Fibroblast of the conjunctiva (primary cell): ENCODE results near the gene KCNQ1.

ENCODE experiments used
- DNase-seq: peaks from one replicate; pipeline ENCODE4 v3.0.0-alpha.2; 2010; ENCODE audit warnings: low read depth

KCNQ1 gene

GRCh38 chr11:2651054-2651617 lies 206.3 kb downstream of the KCNQ1 start:
- DNase-seq: no peak

- DNase-seq: no peak
These were observed 207.0 kb downstream of the KCNQ1 start for GRCh38 chr11:2651826-2652271.

GRCh38 chr11:2652333-2653197 lies 207.8 kb downstream of the KCNQ1 start:
- DNase-seq: no peak

- DNase-seq: no peak
These were observed 208.4 kb downstream of the KCNQ1 start for GRCh38 chr11:2653198-2653551.

DNA sequence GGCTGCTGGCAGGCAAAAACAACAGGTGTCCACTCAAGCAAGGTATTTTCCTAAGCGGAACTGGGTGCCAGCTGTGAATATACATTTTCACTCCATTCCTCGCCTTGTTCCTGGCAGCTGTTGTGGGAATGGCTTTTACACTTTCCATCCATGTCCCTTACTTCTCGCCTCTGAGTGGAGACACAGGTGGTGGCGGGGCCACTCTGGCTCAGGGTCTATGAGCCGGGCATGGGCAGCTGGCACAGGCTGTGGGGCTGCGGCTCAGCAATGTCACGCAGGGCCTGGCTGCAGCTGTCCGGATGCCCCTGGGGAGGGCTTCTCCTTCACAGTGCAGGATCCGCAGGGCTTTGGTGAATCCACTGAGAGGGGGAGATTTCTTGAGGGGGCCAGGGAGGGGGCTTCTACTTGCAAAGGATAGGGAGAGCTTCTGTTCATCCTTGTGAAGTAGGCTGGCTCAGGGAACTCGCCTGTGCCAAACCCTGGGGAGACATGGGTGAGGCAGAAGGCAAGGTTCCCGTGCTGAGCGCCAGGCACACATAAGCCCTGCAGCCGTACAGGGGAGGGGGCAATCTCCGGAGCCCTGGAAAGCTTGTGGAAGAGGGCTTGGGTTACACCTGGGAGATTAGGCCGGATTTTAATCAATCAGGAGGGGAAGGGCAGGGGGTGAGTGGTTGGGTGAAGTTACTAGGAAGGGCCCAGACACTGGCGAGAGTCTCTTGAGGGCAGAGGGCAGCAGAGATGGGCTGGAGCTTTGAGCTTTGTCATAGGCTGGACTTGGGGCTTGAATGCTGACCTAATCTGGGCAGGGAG lies 209.3 kb downstream of the KCNQ1 start:
- no peak for DNase-seq

GRCh38 chr11:2655016-2655719 lies 210.4 kb downstream of the KCNQ1 start:
- DNase-seq: no peak

GRCh38 chr11:2655834-2656622 lies 211.2 kb downstream of the KCNQ1 start:
- no peak for DNase-seq

- no peak for DNase-seq
These were observed 212.1 kb downstream of the KCNQ1 start for GRCh38 chr11:2656859-2657258.

GRCh38 chr11:2657697-2658284 lies 213.0 kb downstream of the KCNQ1 start:
- no peak for DNase-seq

GRCh38 chr11:2660357-2660939 lies 215.6 kb downstream of the KCNQ1 start:
- DNase-seq: no peak

GRCh38 chr11:2661173-2662023 lies 216.6 kb downstream of the KCNQ1 start:
- no peak for DNase-seq

GRCh38 chr11:2662024-2662312 lies 217.2 kb downstream of the KCNQ1 start:
- no peak for DNase-seq

- DNase-seq: no peak
These were observed 217.9 kb downstream of the KCNQ1 start for GRCh38 chr11:2662430-2663299.

DNA sequence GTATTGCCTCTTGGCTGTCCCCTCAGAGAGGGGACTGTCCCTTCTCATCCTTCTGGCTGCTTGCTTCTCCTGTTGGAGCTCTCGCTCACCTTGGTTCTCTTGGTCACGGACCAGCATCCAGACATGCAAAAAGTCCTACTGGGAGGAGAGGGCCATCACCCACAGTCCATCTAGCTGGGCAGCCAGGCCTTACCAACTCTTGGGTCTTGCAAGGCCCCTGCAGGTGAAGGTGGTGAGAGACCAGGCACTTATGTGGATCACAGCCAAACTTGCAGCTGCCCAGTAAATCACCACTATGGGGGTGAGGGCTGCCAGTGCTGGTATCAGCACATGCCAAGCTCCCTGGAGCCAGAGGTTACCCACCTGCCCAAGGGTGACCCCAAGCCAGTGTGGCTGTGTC lies 218.7 kb downstream of the KCNQ1 start:
- DNase-seq: no peak

GRCh38 chr11:2663915-2664314 lies 219.1 kb downstream of the KCNQ1 start:
- DNase-seq: no peak

GRCh38 chr11:2664376-2664775 lies 219.6 kb downstream of the KCNQ1 start:
- DNase-seq: no peak

- no peak for DNase-seq
These were observed 220.2 kb downstream of the KCNQ1 start for GRCh38 chr11:2664791-2665525.
